Stimulated activated naive CD8-positive, alpha-beta T cell treated with anti-CD3 and anti-CD28 coated beads, Interleukin-15, Interleukin-2, amounts not matched to agents 100 U/mL and 50 U/mL, for 24 hours (primary cell): ENCODE measurements around the gene BBS7.

Source experiments
- ATAC-seq: fragments of 150-1000 bp; cut with Tn5 transposase; one replicate; pipeline ENCODE4 v1.10.0; 2021
- DNase-seq: peaks from one replicate; pipeline ENCODE4 v3.0.0; 2021

Gene BBS7

DNA sequence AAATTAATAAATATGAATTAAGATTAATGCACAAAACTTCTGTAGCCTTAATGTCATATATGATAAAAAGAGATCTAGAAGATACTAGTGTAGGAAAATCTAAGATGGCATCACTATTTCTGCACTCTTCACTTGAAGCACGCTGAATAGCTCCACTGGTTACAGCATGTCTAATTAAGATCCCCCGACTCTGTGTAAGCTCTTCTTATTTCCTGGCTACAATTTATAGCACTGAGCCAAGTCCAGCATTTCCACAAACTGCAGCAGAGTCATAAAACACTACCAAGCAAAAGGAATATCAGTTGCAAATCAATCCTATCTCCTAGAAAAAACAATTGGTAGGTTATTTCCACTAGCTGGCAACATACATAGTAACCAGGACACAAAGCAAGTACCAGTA is 45.3 kb downstream of the BBS7 start:
- no peak for ATAC-seq
- DNase-seq = no peak

DNA sequence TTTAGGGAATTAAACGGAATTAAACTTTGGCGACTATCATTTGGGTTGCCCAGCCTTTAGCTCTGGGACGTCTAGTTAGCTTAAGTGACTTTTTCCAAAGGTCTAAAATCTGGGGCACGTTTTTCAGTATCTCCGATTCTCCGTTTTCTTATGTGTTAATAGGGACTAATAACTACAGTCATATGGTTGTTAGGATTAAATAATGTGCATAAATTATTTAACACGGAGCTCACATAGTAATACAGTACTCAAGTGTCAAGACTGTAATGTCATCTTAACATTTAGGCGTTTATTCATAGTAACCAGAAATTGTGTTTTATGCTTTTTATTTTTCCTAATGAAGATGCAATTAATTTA is 46.1 kb downstream of the BBS7 start:
- DNase-seq (no peak), ATAC-seq (no peak)

DNA sequence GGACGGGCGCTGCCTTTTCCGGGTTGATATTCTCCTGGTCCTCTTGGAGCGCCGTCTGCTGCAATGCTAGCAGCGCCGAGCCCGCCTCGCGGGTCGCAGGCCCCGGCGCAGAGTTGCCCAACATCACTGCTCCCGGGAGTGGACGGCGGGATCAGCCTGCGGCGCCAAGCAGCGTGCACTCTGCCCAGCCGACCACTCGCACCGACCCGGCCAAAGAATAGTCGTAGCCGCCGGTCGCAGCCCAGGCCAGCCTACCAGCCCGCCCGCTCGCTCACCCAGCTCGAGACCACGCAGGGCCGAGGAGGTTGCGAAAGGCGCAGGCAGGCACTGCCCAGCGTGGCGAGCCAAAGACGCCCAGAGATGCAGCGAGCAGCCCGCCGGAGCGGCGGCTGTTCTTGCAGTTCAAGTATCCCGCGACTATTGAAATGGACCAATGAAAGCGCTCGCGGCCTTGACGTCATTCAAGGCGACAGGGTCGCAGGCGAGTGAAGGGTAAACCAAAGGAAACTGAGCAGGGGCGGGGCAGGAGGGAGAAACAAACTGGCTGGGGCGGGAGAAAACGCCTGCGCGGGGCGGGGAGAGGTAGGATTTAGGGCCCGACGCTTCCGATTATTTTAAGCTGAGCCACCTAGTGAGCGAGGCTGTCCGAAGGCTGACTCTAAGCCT is 46.6 kb downstream of the BBS7 start, which contains the start of gene CCNA2:
TSS of gene CCNA2 (minus strand) at position 379 of the 666 bp plus-strand sequence. CDS start at position 124, 255 bp downstream.
- DNase-seq (peak; percentile 96), ATAC-seq (peak; percentile 95)

DNA sequence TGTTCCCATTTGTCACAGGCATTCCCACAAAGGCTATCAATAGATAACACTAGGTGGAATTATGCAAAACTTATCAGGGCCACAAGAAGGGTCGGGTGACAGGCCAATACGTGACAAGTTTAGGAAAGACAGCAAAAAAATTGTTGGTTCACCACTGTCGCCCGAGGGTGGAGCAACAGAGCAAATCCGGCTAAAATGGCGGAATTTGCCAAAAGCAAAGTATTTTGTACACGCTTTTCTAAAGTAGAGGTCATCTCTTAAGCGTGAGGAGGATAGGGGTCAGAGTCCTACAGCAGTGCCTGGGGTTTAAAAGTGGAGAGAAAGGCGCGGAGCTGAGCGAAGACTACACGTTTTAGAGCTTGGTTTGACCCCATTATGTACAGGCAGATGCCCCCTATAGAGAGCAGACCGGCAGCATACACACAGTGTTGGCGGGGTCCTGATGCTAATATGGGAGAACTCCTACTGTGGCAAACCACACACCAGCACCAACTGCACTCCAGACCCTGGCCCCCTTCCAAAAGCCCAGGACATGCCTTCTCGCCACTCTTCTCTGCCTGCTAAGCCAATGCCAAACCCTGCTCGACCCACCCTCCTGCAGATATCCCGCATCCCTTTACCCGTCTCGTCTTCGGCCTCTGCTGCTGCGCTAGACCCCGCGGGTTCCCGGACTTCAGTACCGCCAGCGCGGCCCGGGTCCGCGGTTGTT is 47.3 kb downstream of the BBS7 start:
- ATAC-seq (peak; percentile 31), DNase-seq (peak; percentile 44)

DNA sequence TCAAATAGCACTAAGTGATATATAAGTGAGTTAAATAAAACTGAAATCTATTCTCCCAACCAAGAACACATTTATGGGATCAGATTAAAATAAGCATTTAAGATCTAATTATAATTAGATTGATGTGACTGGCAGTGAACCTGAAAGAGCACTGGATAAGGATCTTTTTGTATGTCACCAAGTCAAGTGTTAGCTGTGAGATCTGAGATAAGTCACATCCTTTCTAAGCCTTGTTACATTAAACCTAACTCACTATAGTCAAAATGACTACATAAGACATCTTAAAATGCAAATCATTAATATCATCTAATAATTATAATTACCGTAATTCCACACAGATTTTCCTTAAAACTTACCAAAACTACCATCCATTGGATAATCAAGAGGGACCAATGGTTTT is 48.2 kb downstream of the BBS7 start:
- ATAC-seq (no peak), DNase-seq (no peak)

DNA sequence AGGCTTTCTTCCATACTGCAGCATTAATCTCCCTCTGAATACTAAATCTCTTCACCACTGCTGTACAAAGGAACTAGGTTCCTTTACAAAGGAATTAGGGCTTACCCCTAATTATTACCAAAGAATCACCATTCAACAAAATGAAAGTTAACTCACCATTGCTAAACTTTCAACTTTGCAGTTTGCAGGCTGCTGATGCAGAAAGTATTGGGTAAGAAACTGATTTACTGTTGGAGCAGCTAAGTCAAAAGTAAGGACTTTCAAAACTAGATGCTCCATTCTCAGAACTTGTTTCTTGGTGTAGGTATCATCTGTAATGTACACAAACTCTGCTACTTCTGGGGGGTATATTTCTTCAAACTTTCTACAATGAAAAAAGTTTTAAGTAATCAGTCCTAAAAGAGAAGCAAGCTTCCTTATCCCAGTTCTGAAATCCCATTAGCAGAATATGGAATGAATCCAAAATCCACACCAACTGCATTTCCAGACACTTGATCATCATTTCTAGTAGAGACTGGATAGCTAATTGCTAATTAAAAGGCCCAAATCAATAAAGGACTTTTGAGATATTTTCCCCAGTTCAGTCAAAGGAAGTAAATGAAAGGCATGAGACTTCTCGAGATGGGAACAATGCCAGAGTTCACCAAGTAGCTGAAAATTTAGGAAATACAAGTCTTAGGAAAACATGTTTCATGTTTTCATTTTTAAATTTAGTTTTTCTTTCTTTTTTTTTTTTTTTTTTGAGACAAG is 50.9 kb downstream of the BBS7 start:
- DNase-seq = no peak
- ATAC-seq = no peak

DNA sequence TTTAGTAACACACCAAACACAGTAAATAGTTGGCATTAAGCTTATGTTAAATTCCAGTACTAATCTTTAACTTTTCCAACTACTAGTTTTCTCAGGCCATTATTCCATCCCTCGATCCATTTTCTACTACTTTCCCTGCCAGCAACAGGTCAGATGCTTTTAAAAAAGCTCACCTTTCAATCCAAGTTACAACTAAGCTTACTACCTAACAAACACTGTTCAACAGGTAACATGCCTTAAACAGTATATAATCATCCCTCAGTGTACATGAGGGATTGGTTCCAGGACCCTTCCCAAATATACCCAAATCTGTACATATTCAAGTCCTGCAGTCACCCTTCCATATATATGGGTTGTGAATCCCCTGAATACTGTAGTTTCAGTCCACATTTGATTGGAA is 52.1 kb downstream of the BBS7 start:
- ATAC-seq (no peak), DNase-seq (no peak)

DNA sequence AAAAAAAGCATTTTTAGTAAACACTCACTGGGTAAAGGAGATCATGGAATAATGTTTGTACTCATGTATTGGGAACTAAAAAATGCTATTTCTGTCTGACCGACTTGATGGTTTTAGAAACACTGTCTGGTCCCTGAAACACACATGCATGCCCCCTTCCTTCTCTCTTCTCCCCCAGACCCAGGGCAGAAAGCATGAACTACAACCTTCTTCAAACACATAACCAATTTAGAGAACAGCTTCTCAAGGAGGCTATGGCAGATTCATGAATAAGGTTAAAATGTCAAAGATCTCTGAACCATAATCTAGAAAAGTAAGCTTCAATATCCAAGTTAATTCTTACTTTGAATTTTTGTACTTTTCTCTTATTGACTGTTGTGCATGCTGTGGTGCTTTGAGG is 52.6 kb downstream of the BBS7 start:
- no peak for DNase-seq
- no peak for ATAC-seq

DNA sequence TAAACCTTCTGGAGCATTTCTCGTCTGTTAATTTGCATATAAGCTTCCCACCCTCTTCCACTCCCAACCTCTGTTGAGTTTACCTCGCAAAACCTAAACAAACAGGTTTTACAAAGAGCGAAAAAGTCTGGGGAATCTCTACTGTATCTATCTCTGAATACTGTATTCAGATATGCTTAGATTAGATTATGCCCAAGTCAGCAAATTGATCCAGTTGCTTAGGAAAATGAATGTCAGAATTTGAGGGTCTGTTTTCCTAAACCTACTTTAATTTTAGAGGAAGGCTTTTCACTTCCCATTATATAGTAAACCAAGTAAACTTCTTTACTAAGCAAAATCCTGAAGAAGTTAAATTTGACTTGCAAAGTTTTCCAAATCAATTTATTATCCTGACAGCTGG is 53.3 kb downstream of the BBS7 start:
- DNase-seq = no peak
- ATAC-seq = no peak

DNA sequence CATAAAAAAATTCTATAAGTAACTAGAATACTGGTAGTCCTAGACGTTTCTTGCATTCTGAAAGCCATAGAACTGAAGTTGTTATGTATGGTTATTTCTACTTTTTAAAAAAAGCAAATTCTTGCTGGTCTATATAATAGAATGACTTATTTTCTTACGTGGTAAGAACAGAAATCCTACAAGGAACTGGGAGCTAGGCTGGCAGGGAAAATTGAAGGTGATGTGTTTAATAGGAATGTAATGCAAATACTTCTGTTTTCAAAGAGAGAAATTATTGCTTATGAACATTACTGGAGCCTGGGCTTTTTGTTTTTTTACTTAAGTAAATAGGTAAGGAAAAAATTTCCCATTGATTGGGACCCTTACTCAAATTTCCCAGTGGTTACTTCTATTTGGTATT is 55.5 kb downstream of the BBS7 start:
- ATAC-seq (no peak), DNase-seq (no peak)

DNA sequence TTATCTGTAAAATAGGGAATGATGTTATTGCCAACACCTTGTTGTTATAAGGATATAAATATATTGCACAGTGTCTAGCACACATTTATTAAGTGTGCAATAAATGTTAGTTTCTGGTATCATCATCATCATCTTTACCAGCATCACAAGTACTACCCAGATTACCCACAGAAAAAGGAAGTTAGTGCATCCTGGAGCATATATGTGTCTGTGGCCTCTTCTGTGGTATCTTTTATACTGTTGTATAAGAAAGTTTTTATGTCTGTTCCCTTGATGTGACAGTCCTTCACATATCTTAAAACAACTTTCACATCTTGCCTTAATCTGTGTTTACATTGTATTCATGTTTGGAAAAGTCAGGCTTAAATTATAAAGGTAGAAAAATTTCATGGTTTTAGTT is 59.2 kb downstream of the BBS7 start:
- DNase-seq (no peak), ATAC-seq (no peak)

DNA sequence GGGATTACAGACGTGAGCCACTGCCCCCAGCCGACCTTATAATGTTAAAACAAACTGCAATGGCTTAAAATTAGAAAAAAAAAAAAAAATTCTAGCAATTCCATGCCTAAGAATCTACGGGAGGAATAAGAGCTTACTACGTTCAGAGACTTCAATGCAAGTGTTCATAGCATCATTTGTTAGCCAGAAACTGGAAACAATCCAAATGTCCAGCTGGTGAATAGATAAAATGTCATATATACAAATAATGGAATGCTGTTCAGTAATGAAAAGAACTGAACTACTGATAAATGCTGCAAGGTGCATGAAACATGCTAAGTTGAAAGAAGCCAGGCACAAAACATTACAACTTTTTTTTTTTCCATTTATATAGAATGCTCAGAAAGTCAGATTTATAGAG is 63.9 kb downstream of the BBS7 start:
- ATAC-seq = no peak

DNA sequence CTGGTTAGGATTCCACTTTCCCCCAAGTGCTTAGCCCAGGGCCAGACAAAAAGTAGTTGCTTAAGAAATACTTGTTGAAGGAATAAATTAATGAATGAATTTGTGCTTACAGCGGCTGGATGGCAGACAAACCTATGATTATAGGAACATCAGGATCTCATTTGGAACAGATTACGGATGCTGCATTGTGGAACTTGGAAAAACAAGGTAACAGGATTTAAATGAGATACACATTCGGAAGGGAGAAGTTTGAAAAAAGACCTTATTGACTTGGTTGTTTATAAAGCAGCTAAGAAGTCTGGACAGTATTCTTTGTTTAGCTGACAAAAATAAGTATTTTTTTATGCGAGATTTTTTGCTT is 68.6 kb downstream of the BBS7 start:
- ATAC-seq = no peak

More for the DNA sequence above, 63.9 kb downstream of the BBS7 start:
- no peak for DNase-seq

DNA sequence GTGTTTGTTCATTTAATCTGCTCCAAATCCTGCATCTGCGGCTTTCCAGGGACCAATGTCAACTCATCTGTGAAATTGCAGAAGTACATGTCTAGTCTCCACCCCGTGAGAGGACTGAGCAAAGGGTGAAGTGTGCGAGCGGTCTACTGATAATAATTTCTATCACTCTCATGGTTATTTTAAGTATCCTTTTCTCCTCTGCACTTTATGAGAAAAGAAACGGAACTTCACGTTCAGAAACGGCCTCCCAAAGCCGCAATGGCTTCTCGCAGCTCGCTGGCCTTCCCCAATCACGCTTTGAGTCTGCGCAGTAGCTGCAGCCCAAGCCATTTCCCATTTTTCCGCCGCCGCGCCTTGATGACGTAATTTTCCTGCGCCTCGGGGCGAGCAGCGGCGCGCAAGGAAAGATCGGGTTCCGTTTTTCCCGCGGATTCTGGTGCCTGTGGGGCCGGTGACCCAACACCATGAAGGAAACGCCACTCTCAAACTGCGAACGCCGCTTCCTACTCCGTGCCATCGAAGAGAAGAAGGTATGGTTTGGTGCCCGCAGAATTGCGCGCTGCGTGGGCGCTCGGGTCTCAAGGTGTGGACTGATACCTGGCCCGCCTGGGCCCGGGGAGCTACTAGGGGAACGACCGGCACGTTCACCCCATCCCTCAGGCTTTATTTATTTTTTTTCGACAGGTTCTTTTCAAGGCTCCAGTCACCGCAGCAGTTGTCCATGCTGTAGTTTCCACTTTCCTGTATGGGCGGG is 69.1 kb downstream of the BBS7 start, which contains the start of gene EXOSC9:
TSS of gene EXOSC9 (plus strand) at position 363 of the 754 bp plus-strand sequence. CDS start at position 465, 102 bp downstream.
- DNase-seq (peak; percentile 97), ATAC-seq (peak; percentile 77)

More for the DNA sequence above, 68.6 kb downstream of the BBS7 start:
- no peak for DNase-seq

DNA sequence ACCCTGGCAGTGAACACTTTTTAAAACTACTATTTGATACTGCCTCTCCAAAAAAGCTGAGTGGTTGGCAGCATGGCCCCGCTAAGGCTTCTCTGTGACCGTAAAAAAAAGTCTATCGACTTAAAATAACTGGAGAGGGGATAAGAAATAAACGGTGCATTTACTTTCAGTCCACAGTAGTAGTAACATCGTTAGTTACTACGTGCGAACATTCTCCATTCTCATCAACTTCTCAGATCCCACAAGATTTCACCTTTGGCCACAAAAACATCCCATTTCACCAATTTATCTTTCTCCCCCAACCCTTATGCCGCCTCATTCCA is 69.7 kb downstream of the BBS7 start:
- ATAC-seq (no peak), DNase-seq (no peak)

DNA sequence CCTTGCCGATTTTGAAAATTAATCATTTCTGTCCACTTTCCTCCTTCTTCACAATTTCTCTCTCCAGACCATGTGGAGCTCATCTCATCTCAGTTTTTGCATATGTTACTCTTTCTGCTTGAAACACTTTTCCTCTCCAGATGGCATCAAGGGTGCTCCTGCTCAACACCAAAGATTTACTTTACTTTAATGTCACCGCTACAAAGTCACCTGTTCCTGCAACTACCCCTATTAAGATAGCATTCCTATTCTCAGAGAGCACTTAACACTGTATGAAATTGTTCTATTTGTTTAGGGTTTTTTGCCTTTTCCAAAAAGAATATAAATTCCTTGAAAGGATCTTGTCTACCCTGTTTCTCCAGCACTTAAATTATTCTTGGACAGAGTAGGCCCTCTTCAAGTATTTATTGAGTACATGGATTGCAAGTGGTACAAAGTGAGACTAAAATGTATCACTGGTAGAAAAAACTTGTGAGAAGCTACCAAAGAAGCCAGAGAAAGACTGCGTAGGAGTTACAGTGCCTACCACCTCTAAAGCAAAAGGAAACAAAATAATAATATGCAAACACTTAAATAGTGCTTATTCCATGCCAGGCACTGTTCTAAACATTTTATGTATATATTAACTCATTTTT is 70.3 kb downstream of the BBS7 start:
- ATAC-seq (no peak), DNase-seq (no peak)

DNA sequence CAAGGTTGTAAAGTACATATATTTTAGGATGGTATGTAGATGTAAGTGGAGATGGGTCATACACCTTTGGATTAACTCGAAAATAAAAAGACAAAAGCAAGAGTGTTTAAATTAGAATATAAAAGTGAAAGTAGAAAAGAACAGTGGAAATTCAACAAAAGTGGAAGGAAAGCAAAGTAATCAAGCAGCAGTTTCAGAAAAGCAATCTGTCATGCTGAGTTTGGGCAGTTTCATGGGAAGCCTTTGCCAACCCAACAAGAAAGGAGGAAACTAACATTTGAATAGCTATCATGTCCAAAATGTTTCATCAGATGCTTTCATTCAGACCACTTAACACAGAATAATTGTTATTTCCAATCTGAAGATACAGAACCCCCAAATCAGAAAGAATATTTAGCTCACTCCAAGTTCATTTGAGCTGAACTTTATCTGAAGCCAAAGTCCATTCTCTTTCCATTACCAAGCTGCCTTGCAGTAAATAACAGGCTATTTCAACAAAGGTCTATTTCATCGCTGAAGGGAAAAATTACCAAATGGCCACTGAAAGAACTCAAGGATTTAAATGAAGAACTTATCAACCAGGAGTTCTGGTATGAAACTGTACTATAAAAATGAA is 71.0 kb downstream of the BBS7 start:
- no peak for ATAC-seq
- DNase-seq = no peak

DNA sequence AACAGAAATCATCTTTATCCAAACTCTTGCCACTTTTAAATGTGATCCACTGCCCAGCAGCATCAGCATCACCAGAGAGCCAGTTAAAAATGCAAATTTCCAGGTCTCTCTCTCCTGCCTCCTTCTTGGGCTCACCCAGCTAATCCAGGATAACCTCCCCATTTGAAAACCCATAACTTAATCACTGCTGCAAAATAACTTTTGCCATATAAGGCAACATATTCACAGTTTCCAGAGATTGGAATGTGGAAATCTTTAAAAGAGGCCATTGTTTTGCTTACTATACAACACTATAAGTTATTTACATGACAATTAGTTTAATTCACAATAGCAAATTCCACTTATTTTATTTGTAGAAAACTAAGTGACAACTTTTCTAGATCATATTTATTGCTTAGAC is 74.0 kb downstream of the BBS7 start:
- no peak for DNase-seq
- ATAC-seq = no peak

DNA sequence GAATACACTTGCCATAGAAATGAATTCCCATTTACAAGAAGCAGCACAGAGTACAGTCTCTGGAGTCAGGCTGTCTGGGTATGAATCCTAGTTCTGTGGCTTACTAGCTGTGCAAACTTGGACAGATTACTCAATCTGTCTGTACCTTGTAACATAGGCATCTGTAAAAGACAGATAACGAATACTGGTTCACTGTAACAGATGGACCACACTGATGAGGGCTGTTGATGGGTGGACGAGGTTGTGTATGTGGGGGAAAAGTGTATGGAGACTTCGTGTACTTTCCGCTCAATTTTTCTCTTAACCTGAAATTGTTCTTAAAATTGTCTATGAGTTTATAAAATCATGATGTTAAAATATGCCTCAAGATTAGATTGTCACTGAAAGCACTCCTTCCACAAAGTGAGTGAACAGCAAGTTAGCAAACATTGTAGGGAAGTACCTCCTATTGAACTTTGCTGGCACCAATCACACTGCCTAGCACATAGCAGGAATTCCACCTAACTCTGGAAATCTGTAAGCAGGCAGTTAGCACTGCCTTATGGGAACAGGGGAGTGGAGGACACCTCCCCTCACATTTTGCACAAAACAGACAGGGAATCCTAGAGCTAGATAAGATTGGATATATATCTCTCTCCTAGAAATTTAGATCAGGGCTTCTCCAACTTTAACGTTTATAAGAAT is 75.6 kb downstream of the BBS7 start:
- no peak for ATAC-seq

DNA sequence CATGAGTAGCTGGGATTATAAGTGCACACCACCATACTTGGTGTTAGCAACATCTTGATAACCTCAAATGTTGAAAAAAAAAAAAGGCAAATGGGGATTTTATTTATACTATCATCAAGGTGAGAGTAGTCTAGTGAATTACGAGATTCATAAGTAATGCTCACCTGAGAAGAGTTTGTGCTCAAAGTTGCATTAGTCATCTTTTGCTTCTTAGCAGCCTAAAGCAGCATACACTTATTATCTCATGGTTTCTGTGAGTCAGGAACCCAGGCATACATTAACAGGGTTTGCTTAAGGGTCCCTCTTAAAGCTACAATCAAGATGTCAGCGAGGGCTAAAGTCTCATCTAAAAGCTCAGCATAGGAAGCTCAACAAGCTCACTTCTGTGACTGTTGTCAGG is 77.3 kb downstream of the BBS7 start:
- DNase-seq (no peak), ATAC-seq (peak; percentile 20)

More for the DNA sequence above, 75.6 kb downstream of the BBS7 start:
- DNase-seq = no peak

DNA sequence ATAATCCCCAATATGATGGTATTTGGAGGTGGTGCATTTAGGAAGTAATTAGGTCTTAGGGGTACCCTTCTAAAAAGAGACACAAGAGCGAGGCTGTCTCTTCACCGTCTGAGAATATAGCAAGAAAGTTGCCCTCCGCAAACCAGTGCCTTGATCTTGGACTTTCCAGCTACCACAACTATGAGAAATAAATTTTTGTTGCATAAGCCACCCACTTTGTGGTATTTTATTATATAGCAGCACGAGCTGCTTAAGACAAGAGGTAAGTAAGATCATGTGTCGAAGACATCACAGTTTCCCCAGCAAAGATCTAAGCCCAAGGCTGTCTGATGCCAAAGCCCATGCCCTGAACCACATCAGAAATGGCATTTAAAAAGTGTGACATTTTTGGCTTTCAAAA is 78.8 kb downstream of the BBS7 start:
- no peak for ATAC-seq
- DNase-seq = no peak
